Muscle of leg (tissue), 11 donors: ENCODE results near the gene KCNQ1OT1. TPM values are rescaled to one million over a fixed set of nuclear protein-coding genes. Genes with fewer than 3 reads are reported as not detected.

Experiments
- DNase-seq: peaks from one replicate; pipeline ENCODE4 v3.0.0; 2013
- H3K27ac ChIP-seq: one replicate; pipeline ENCODE4 v1.5.1; 2013; ENCODE audit warnings: mild to moderate bottlenecking, low read length, control low read depth
- H3K27me3 ChIP-seq: one replicate; pipeline ENCODE4 v1.6.1; 2013; ENCODE audit warnings: low read length; ENCODE audit not compliant: control insufficient read depth, insufficient read depth
- H3K36me3 ChIP-seq: one replicate; pipeline ENCODE4 v1.6.1; 2013; ENCODE audit warnings: low read length; ENCODE audit not compliant: control insufficient read depth, insufficient read depth
- H3K4me1 ChIP-seq: one replicate; pipeline ENCODE4 v1.6.1; 2013; ENCODE audit warnings: low read length; ENCODE audit not compliant: control insufficient read depth, insufficient read depth
- H3K4me3 ChIP-seq: one replicate; pipeline ENCODE4 v1.5.1; 2013; ENCODE audit warnings: low read length, control low read depth
- H3K9me3 ChIP-seq: replicated peaks from 2 replicates; pipeline ENCODE4 v1.6.1; 2013; ENCODE audit warnings: low read depth, low read length; ENCODE audit not compliant: control insufficient read depth
- WGBS: methylation state at CpG from one replicate; pipeline ENCODE4 v1.1.5; 2013; ENCODE audit warnings: missing lambda C conversion rate; ENCODE audit not compliant: insufficient coverage; 5-methylcytosine and 5-hydroxymethylcytosine counted together
- polyA plus RNA-seq, 8 donors: library from polyadenylated mRNA; unstranded; fragments of 120-200 nt; gene quantifications; one replicate each; pipeline versions ENCODE4 v1.2.1 to v1.2.3, GENCODE V29; 2013; ENCODE audit warnings: inconsistent platforms in 1 of 8, low replicate concordance in 1 of 8; ENCODE audit not compliant: insufficient read length in 8 of 8, insufficient read depth in 1 of 8
- total RNA-seq: library from RNA; stranded (reverse); fragments of 120-200 nt; gene quantifications from one replicate; pipeline ENCODE4 v1.2.4, GENCODE V29; 2013

Gene KCNQ1OT1
- total and polyA plus RNA-seq, 9 donors, result 0.45 to 10.8 (median 1.00) TPM

DNA sequence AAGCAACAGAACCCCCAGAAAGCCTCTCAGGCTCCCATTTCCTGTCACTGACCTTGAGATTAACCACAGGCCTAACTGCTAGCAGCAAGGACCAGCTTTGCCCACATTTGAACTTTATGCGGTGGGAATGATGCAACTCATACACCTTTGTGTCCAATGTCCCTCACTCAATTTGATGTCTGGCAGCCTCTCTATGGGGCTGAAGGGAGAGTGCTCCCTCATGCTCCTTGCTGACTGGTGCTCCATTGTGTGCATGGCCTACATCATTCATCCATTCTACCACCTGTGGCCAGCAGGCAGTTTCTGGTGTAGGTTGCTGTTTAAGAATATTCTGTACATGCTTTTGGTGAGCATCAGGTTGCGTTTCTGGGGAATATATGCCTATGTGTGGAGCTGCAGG is 31.9 kb downstream of the KCNQ1OT1 start:
- DNase-seq, result no peak
- Histone ChIP-seq H3K27ac (no peak overlapping the region), H3K4me3 (no peak overlapping the region), H3K27me3 (no peaks in the 10 kb centered on the region), H3K9me3 (peaks cover 5% of the 10 kb centered on the region), H3K4me1 (peaks cover 44% of the 10 kb centered on the region), H3K36me3 (peaks cover 33% of the 10 kb centered on the region)
- WGBS, result no CpG with 5 or more reads among the region's 2 CpGs

DNA sequence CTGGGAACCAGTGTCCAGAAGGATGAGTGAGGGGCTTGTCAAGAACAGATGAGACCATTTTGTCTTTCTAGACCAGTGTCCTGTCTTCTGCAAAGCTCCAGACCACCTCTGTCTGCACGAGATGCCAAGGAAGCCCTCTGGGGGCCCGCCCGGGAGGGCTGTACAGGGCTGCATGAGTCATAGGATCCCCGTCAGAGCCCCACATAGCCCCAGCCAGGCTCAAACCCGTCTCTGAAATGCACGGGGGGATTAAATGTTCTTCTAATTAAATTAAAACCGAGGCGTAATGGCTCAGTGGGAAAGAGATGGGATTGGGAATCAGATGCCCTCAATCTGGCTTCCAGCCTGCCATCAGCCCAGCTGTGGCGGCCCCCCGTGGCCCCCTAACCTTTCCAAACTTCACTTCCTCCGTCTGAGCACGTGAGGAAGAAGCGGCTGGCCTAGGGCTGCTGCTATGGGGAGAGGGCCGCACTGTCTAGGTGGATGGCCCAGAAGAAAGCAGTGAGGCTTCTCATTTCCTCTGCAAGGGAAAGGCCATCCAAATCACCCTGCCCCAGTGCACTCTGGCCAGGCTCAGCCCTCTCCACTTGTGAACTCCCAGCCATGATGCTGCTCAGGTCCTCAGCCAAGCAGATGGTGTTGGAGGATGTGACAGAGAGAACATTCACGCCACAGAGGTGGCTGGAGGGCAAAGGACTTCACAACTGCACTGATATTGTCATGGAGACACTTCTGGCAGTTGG is 32.8 kb downstream of the KCNQ1OT1 start:
- peaks cover 51% of the 10 kb centered on the region for H3K4me1 ChIP-seq
- 61% methylated on average over 5 of the region's 15 CpGs for WGBS

GRCh38 chr11:2666401-2666741 is 33.4 kb downstream of the KCNQ1OT1 start:
- no peak overlapping the region for H3K4me3 ChIP-seq
- H3K27me3 ChIP-seq, result no peaks in the 10 kb centered on the region
- peaks cover 36% of the 10 kb centered on the region for H3K36me3 ChIP-seq
- 68% methylated on average over 5 of the region's 6 CpGs for WGBS
- peak; percentile 86 for DNase-seq
- H3K4me1 ChIP-seq, result peaks cover 57% of the 10 kb centered on the region
- peak overlapping the region; percentile 69 for H3K27ac ChIP-seq
- H3K9me3 ChIP-seq, result peaks cover 15% of the 10 kb centered on the region

More for the DNA sequence above, 32.8 kb downstream of the KCNQ1OT1 start:
- H3K36me3 ChIP-seq, result peaks cover 35% of the 10 kb centered on the region
- H3K27me3 ChIP-seq, result no peaks in the 10 kb centered on the region
- H3K4me3 ChIP-seq, result no peak overlapping the region
- peaks cover 10% of the 10 kb centered on the region for H3K9me3 ChIP-seq
- peak; percentile 49 for DNase-seq
- H3K27ac ChIP-seq, result peak overlapping the region; percentile 69

DNA sequence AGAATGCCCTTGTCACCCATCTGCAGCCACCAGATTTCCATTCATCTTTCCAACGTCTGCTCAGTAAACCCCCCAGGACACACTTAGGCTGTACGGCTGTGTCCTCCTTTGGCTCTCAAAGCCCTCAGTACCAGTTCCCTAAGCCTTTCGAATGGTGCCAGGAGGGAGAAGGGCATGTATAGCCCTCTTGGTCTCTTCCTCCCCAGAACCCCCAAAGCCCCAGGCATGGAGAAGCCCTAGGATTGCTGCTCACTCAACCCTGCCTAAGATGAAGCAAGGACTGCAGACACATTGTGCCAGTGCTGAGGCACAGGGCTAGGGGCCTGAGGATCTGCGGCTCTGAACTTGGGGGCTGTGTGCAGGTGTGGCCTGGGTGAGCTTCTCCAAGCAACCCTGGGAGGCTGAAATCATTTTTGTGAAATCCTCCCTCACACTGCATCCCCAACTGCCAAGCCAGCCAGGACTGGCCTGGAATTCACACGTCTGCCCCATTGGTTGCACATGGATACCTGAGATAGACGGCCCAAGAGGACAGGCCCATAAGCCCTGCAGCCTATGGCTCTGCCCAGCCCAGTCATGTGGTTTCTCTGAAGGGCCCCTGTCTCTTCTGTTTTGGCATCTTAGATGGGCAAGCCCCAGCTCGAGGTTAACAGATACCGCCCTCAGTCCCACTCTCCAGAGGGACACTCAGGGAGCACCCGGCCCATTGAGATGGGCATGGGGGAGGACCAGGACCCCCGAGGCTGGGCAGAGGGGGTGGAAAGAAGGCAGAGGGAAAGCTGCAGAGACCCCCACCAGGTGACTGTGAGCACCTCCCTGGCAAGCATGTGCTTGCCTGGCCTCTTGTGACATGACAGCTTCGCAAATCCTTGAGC is 34.0 kb downstream of the KCNQ1OT1 start:
- WGBS, result 75% methylated on average over 5 of the region's 11 CpGs
- Histone ChIP-seq H3K27ac (peak overlapping the region; percentile 25), H3K4me3 (no peak overlapping the region), H3K27me3 (no peaks in the 10 kb centered on the region), H3K4me1 (peaks cover 62% of the 10 kb centered on the region), H3K9me3 (peaks cover 21% of the 10 kb centered on the region), H3K36me3 (peaks cover 36% of the 10 kb centered on the region)
- no peak for DNase-seq

- H3K27ac ChIP-seq, result no peak overlapping the region
- peaks cover 62% of the 10 kb centered on the region for H3K4me1 ChIP-seq
- 81% methylated on average over 11 of the region's 14 CpGs for WGBS
- no peaks in the 10 kb centered on the region for H3K27me3 ChIP-seq
- peak; percentile 80 for DNase-seq
- peaks cover 36% of the 10 kb centered on the region for H3K36me3 ChIP-seq
- peaks cover 28% of the 10 kb centered on the region for H3K9me3 ChIP-seq
- H3K4me3 ChIP-seq, result no peak overlapping the region
Measured at GRCh38 chr11:2664791-2665525, 34.8 kb downstream of the KCNQ1OT1 start.

DNA sequence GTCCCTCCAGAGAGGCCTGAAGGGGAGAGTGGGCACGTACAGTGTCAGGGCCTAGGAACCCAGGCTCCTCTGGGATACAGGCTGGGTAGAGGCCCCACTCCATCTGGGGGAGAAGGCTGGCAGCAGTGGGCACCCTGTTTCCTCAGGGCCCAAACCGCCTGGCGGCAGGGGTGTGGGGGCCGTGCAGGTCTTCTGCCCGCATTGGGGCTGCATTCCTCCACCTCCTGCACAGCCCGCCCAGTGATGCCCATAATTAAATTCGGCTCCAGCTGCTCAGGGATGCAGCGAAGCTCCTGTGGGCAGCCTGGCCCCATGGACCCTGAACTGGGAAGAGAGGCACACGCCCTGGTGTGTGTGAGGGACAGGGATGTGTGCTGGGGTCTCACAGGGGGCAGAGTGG is 35.4 kb downstream of the KCNQ1OT1 start:
- Histone ChIP-seq H3K27ac (no peak overlapping the region), H3K4me3 (no peak overlapping the region), H3K4me1 (peaks cover 59% of the 10 kb centered on the region), H3K9me3 (peaks cover 31% of the 10 kb centered on the region), H3K36me3 (peaks cover 31% of the 10 kb centered on the region), H3K27me3 (no peaks in the 10 kb centered on the region)
- DNase-seq, result no peak
- 100% methylated on average over 4 of the region's 9 CpGs for WGBS

- H3K4me1 ChIP-seq, result peaks cover 59% of the 10 kb centered on the region
- H3K4me3 ChIP-seq, result no peak overlapping the region
- no peak overlapping the region for H3K27ac ChIP-seq
- H3K27me3 ChIP-seq, result no peaks in the 10 kb centered on the region
- DNase-seq, result no peak
- H3K36me3 ChIP-seq, result peaks cover 28% of the 10 kb centered on the region
- H3K9me3 ChIP-seq, result peaks cover 33% of the 10 kb centered on the region
Measured at GRCh38 chr11:2663915-2664314, 35.9 kb downstream of the KCNQ1OT1 start.

DNA sequence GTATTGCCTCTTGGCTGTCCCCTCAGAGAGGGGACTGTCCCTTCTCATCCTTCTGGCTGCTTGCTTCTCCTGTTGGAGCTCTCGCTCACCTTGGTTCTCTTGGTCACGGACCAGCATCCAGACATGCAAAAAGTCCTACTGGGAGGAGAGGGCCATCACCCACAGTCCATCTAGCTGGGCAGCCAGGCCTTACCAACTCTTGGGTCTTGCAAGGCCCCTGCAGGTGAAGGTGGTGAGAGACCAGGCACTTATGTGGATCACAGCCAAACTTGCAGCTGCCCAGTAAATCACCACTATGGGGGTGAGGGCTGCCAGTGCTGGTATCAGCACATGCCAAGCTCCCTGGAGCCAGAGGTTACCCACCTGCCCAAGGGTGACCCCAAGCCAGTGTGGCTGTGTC is 36.3 kb downstream of the KCNQ1OT1 start:
- H3K4me3 ChIP-seq, result no peak overlapping the region
- no peak for DNase-seq
- H3K27ac ChIP-seq, result no peak overlapping the region
- 100% methylated on average over 1 of the region's 2 CpGs for WGBS
- H3K9me3 ChIP-seq, result peaks cover 38% of the 10 kb centered on the region
- no peaks in the 10 kb centered on the region for H3K27me3 ChIP-seq
- peaks cover 59% of the 10 kb centered on the region for H3K4me1 ChIP-seq
- peaks cover 28% of the 10 kb centered on the region for H3K36me3 ChIP-seq

GRCh38 chr11:2662430-2663299 is 37.1 kb downstream of the KCNQ1OT1 start:
- Histone ChIP-seq H3K4me1 (peaks cover 60% of the 10 kb centered on the region), H3K36me3 (peaks cover 26% of the 10 kb centered on the region), H3K27me3 (no peaks in the 10 kb centered on the region), H3K27ac (no peak overlapping the region), H3K9me3 (peaks cover 43% of the 10 kb centered on the region), H3K4me3 (no peak overlapping the region)
- DNase-seq, result peak; percentile 36
- WGBS, result 92% methylated on average over 15 of the region's 19 CpGs
